ENCODE results near the gene EN2.

Gene EN2

GRCh38 chr7:155486783-155487508 is 29.0 kb downstream of the EN2 start:
- no peak for DNase-seq (ENCODE audit: low read depth, low spot score)

GRCh38 chr7:155487509-155488482 is 29.9 kb downstream of the EN2 start:
- no peak for DNase-seq (ENCODE audit: low read depth, low spot score)

GRCh38 chr7:155488483-155489127 is 30.7 kb downstream of the EN2 start:
- DNase-seq (ENCODE audit: low read depth, low spot score), result no peak

- DNase-seq (ENCODE audit: low read depth, low spot score), result no peak
Measured at GRCh38 chr7:155489158-155489840, 31.4 kb downstream of the EN2 start.

- no peak for DNase-seq (ENCODE audit: low read depth, low spot score)
Measured at GRCh38 chr7:155489862-155490696, 32.1 kb downstream of the EN2 start.

- peak; percentile 88 for DNase-seq (ENCODE audit: low read depth, low spot score)
Measured at GRCh38 chr7:155490697-155491628, 33.0 kb downstream of the EN2 start.

- DNase-seq (ENCODE audit: low read depth, low spot score), result no peak
Measured at GRCh38 chr7:155491812-155492211, 33.9 kb downstream of the EN2 start.

- no peak for DNase-seq (ENCODE audit: low read depth, low spot score)
Measured at GRCh38 chr7:155493744-155494538, 36.0 kb downstream of the EN2 start.

- DNase-seq (ENCODE audit: low read depth, low spot score), result no peak
Measured at GRCh38 chr7:155494551-155494950, 36.6 kb downstream of the EN2 start.

GRCh38 chr7:155495440-155496248 is 37.7 kb downstream of the EN2 start:
- DNase-seq (ENCODE audit: low read depth, low spot score), result no peak

GRCh38 chr7:155496267-155497005 is 38.5 kb downstream of the EN2 start:
- DNase-seq (ENCODE audit: low read depth, low spot score), result no peak

- DNase-seq (ENCODE audit: low read depth, low spot score), result no peak
Measured at GRCh38 chr7:155497149-155497901, 39.4 kb downstream of the EN2 start.

- DNase-seq (ENCODE audit: low read depth, low spot score), result no peak
Measured at GRCh38 chr7:155505422-155505793, 47.5 kb downstream of the EN2 start.

GRCh38 chr7:155506854-155507337 is 49.0 kb downstream of the EN2 start:
- DNase-seq (ENCODE audit: low read depth, low spot score), result peak; percentile 71

GRCh38 chr7:155507576-155507975 is 49.6 kb downstream of the EN2 start:
- no peak for DNase-seq (ENCODE audit: low read depth, low spot score)

Data from ELF-1 (cell line).